ENCODE data around the gene PODN. TPM values are rescaled to one million over a fixed set of nuclear protein-coding genes. Genes with fewer than 3 reads are reported as not detected.
A peak's percentile ranks its signal among the peaks of the same experiment; 100 is the strongest.

Gene PODN
- total and polyA plus RNA-seq, 2 of the 4 experiments (the other 2 are of a cell fraction), result 0.54 to 6.2 TPM

DNA sequence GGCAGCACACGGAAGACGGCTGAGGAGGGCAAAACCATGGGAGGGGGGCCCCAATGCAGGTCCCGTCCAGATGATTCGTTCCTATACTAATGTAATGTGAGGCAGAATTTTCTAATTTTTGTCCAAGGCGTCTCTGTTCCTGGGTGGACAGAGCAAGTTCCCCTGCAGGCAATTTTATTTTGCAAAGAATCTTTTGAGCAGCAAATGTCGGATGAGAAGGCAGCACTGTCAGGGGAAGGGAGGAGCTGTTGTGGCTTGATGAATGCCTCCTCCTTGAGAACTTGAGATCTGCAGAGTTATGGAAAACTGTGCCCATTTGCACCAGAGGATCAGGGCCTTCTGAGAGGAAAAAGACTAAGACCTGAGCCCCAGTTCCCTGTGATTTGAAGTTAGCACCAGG, 63.1 kb downstream of the PODN start:
- Histone ChIP-seq H3K4me1 (ENCODE audit: control insufficient read depth, insufficient read depth, low read length) (peaks cover 41% of the 10 kb centered on the region), H2AK9ac (replicated peaks; ENCODE audit: low read depth, low read length, poor library complexity) (no peak overlapping the region), H4K5ac (ENCODE audit: low read depth, low read length) (no peak overlapping the region), H3K36me3 (ENCODE audit: control insufficient read depth, insufficient read depth, low read length) (no peaks in the 10 kb centered on the region), H2AFZ (replicated peaks; ENCODE audit: low read length, poor library complexity) (no peak overlapping the region), H3K56ac (ENCODE audit: extremely low read depth, insufficient read depth, low read length) (no peak overlapping the region), H4K8ac (ENCODE audit: low read depth in 2 of 2, low read length in 2 of 2) (no peak overlapping the region; a peak in 1 of 4 replicates), H3K79me1 (ENCODE audit: low read depth in 1 of 2, low read length in 2 of 2) (no peaks in the 10 kb centered on the region), H2BK120ac (ENCODE audit: low read depth, low read length) (peak overlapping the region; percentile 81), H3K9me3 (ENCODE audit: control insufficient read depth, insufficient read depth, low read length) (no peaks in the 10 kb centered on the region), H3K9ac (ENCODE audit: low read depth, low read length) (no peak overlapping the region), H3K9me1 (ENCODE audit: insufficient read depth, low read length) (peaks cover 30% of the 10 kb centered on the region), H3K27me3 (ENCODE audit: control insufficient read depth, insufficient read depth, low read length) (no peaks in the 10 kb centered on the region), H3K4ac (ENCODE audit: low read depth, low read length) (peak overlapping the region; percentile 10; the same call in 1 of the 2 replicates), H3K18ac (ENCODE audit: low read depth, low read length) (peak overlapping the region; percentile 5; the same call in 1 of the 2 replicates), H4K20me1 (ENCODE audit: insufficient read depth, low read length) (no peaks in the 10 kb centered on the region), H3K23ac (ENCODE audit: low read depth, low read length) (peak overlapping the region; percentile 40; the same call in 1 of the 2 replicates), H2BK20ac (ENCODE audit: low read depth, low read length) (peak overlapping the region; percentile 49), H3K4me3 (ENCODE audit: insufficient read depth, low read depth, low read length) (no peak overlapping the region), H4K91ac (ENCODE audit: insufficient read depth, low read depth, low read length) (peak overlapping the region; percentile 67), H3K14ac (replicated peaks; ENCODE audit: low read depth, low read length) (peak overlapping the region; percentile 49; the same call in 1 of the 2 replicates), H3K27ac (ENCODE audit: insufficient read depth, low read length) (no peak overlapping the region), H2AK5ac (ENCODE audit: low read depth, low read length) (no peak overlapping the region; the same call in 1 of the 2 replicates), H2BK5ac (ENCODE audit: low read depth, low read length, poor library complexity, severe bottlenecking) (no peak overlapping the region), H3K4me2 (ENCODE audit: low read depth, low read length) (no peak overlapping the region), H2BK15ac (ENCODE audit: low read depth, low read length) (no peak overlapping the region)
- no TSS peak for BruUV-seq (replicated peaks)
- POLR2A ChIA-PET (ENCODE audit: unreplicated experiment), result no interaction called here
- WGBS, 2 experiments (ENCODE audit: extremely low coverage in 2 of 2, insufficient read length in 1 of 2), result 77% methylated on average over 5 of the region's 6 CpGs; no CpG with 5 or more reads in 1 of the 2 experiments
- ATAC-seq (ENCODE audit: low read depth) (no peak), DNase-seq (no peak)
- CTCF ChIA-PET, result no interaction called here
- TF ChIP-seq RFX5 (IDR thresholded peaks at IDR 0.05; ENCODE audit: low read depth, low read length), result no peak
- TF ChIP-seq RAD21 (IDR thresholded peaks at IDR 0.05; ENCODE audit: low read length), result no peak
- TF ChIP-seq, protein P1, sequence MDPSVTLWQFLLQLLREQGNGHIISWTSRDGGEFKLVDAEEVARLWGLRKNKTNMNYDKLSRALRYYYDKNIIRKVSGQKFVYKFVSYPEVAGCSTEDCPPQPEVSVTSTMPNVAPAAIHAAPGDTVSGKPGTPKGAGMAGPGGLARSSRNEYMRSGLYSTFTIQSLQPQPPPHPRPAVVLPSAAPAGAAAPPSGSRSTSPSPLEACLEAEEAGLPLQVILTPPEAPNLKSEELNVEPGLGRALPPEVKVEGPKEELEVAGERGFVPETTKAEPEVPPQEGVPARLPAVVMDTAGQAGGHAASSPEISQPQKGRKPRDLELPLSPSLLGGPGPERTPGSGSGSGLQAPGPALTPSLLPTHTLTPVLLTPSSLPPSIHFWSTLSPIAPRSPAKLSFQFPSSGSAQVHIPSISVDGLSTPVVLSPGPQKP (IDR thresholded peaks at IDR 0.05; ENCODE audit: borderline replicate concordance, low read depth, low read length), result no peak
- TF ChIP-seq RCOR1 (IDR thresholded peaks at IDR 0.05; ENCODE audit: insufficient replicate concordance, low read length), result no peak
- no peak for TF ChIP-seq CEBPB (IDR thresholded peaks at IDR 0.05; ENCODE audit: low read depth, low read length)
- TF ChIP-seq, protein P2, sequence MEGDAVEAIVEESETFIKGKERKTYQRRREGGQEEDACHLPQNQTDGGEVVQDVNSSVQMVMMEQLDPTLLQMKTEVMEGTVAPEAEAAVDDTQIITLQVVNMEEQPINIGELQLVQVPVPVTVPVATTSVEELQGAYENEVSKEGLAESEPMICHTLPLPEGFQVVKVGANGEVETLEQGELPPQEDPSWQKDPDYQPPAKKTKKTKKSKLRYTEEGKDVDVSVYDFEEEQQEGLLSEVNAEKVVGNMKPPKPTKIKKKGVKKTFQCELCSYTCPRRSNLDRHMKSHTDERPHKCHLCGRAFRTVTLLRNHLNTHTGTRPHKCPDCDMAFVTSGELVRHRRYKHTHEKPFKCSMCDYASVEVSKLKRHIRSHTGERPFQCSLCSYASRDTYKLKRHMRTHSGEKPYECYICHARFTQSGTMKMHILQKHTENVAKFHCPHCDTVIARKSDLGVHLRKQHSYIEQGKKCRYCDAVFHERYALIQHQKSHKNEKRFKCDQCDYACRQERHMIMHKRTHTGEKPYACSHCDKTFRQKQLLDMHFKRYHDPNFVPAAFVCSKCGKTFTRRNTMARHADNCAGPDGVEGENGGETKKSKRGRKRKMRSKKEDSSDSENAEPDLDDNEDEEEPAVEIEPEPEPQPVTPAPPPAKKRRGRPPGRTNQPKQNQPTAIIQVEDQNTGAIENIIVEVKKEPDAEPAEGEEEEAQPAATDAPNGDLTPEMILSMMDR (conservative IDR thresholded peaks at IDR 0.05; ENCODE audit: low read depth, low read length), result no peak
- TF ChIP-seq POLR2A (IDR thresholded peaks at IDR 0.05; ENCODE audit: low read depth, low read length), result no peak
- TF ChIP-seq SMC3 (IDR thresholded peaks at IDR 0.05; ENCODE audit: low read depth, low read length), result no peak
- no peak for TF ChIP-seq MAFK (IDR thresholded peaks at IDR 0.05; ENCODE audit: low read depth, low read length)
- no peak for TF ChIP-seq NFE2L2 (IDR thresholded peaks at IDR 0.05; ENCODE audit: low read depth, low read length)
- TF ChIP-seq CHD1 (IDR thresholded peaks at IDR 0.05; ENCODE audit: low read depth, low read length), result no peak
- TF ChIP-seq, protein P3, sequence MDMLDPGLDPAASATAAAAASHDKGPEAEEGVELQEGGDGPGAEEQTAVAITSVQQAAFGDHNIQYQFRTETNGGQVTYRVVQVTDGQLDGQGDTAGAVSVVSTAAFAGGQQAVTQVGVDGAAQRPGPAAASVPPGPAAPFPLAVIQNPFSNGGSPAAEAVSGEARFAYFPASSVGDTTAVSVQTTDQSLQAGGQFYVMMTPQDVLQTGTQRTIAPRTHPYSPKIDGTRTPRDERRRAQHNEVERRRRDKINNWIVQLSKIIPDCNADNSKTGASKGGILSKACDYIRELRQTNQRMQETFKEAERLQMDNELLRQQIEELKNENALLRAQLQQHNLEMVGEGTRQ (IDR thresholded peaks at IDR 0.05; ENCODE audit: low read depth, low read length), result no peak
- no peak for TF ChIP-seq MAZ (IDR thresholded peaks at IDR 0.05; ENCODE audit: borderline replicate concordance, low read depth, low read length)
- no peak for TF ChIP-seq BHLHE40 (IDR thresholded peaks at IDR 0.05; ENCODE audit: low read depth, low read length)
- no peak for TF ChIP-seq FOS (IDR thresholded peaks at IDR 0.05; ENCODE audit: low read depth, low read length)
- no peak for TF ChIP-seq MXI1 (IDR thresholded peaks at IDR 0.05; ENCODE audit: borderline replicate concordance, low read depth, low read length)
- dilution Hi-C loops (cut with HindIII; ENCODE audit: low sequenced_read_pairs, unreplicated experiment) (no loop called here), in situ Hi-C loops (cut with MboI; ENCODE audit: low sequenced_read_pairs) (no loop called here), intact Hi-C loops (cut with micrococcal nuclease) (no loop called here)
